Stimulated activated CD8-positive, alpha-beta memory T cell treated with anti-CD3 and anti-CD28 coated beads, Interleukin-15, amount 100 ng/mL, for 1 hour (primary cell): ENCODE results near the gene CYTIP.
"Not testable (repeated sequence)": the region's sequence is repeated elsewhere in the genome, so short reads cannot be mapped to it uniquely, and the experiment has no call there.

ENCODE experiments used
- DNase-seq: peaks from one replicate; pipeline ENCODE4 v3.0.0-alpha.2; 2020; ENCODE audit warnings: low read depth

The CYTIP gene

GRCh38 chr2:157368508-157368907 is 75.4 kb downstream of the CYTIP start:
- DNase-seq = not testable (repeated sequence)

- DNase-seq = no peak
Measured at GRCh38 chr2:157367704-157368103, 76.2 kb downstream of the CYTIP start.
